ENCODE results near the gene OR8G1.
"Not testable (repeated sequence)": the region's sequence is repeated elsewhere in the genome, so short reads cannot be mapped to it uniquely, and the experiment has no call there.

Gene OR8G1, protein sequence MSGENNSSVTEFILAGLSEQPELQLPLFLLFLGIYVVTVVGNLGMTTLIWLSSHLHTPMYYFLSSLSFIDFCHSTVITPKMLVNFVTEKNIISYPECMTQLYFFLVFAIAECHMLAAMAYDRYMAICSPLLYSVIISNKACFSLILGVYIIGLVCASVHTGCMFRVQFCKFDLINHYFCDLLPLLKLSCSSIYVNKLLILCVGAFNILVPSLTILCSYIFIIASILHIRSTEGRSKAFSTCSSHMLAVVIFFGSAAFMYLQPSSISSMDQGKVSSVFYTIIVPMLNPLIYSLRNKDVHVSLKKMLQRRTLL

DNA sequence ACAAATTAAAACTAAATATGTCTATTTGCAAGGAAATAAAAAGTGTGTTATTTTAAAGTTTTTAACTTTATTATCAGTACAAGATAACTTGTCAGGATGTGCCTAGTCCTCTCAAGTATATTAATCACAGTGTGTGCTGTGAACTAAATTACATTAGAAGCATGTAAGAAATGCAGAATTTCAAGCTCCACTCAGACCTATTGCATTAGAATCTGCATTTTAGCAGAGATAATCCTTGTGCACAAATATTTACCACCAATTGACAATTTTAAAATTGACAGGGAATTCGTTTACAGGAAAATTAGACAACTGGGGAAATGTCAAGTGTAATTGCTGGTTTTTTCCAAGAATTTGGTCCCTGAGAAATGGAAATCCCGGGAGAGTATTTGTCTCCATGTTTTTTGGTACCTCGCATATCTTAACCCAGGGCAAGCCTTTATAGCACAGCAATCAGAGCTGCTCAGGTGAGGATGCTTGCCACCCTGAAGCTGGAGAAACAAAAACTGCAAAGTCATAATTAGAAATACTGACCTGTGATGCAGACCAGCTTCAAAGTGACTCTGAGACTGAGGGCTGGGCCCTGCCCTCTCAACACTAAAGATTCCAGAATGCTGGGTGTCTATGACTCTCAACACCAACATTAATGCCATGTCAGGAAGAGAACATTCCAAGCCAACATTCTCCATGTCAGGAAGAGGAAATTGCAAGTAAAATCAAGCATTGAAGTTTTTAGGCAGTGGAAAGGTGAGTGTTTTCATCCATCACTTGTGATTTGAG is at the start of gene OR8G1:
Gene OR8G1 (plus strand): TSS at position 475 of the 777 bp plus-strand sequence. CDS start 8,581 bp downstream, outside the sequence.
- DNase-seq (ENCODE audit: low spot score): no peak

DNA sequence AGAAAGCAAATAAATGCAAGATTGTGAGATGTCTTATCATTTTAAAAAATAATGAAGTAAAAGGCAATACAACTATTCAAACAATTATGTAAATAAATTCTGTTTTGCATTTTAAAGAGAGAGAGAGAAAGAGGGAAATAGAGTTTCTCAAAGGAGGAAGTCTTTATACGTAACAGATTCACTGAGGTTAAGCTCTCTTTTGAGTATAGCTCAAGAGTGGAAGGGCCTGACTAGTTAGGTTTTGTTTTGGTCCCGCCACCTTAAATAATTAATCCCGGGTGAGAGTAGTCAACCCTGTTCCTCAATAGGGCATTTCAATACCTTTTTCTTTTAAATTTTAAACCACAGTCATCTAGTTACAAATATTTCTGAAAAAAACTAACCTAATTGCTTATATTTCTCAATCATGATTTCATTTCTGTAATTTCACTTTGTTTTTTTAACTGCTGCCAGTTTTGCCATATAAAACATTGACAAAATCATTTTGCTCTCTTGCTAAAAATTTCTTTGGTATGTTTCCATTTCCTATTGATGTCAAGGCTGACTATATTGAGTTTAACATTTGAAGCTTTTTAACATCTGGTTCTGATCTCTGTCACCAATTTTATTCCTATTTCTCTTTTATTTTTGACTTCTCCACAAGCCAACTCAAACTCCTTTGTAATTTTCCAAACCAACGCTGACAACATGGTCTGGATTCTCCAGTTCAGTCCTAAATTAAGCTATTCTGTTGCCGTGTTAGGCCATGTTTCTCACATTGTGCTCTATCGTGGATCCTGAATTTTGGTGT is 47.5 kb upstream of the OR8G1 start:
- DNase-seq (ENCODE audit: low spot score): no peak

DNA sequence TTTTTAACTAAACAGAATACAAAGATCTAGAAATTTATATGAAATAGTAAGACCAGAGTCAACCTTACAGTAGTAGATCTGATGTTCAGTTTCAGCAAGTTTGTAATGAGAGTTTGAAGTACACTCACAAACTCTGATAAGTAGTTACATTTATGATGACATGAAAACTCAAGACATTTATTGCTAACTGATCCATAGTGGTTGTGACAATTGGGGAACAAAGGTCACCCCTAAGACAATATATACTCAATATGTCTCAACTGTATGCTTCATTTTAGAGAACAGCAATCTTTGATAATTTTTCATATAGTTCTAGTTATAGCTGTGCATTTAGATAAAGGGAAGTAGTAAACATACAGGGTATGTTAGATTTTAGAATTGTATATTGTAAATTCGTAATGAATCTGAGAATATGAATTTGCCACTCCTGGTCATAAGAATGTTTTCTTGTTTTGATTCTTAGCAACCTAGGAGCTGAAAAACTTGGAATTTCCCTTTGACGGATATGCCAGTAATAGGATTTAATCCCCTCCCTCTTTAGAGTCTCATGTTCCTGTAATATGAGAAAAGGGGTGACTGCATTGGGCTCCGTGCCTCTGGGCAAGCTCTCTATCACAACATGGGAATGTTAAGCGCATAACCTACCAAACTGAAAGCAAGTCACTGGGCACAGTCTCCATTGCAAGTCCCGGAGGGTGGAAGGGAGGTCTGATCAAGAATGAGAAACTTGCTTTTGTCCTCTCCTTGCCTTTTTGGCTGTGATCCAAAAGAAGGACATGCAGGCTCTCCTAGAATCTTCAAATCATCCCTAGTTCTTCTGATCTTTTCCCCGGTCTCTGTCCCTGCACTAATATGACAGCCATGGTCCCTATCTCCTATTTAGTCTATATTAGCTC is 46.4 kb upstream of the OR8G1 start:
- peak; percentile 8 for DNase-seq (ENCODE audit: low spot score)

DNA sequence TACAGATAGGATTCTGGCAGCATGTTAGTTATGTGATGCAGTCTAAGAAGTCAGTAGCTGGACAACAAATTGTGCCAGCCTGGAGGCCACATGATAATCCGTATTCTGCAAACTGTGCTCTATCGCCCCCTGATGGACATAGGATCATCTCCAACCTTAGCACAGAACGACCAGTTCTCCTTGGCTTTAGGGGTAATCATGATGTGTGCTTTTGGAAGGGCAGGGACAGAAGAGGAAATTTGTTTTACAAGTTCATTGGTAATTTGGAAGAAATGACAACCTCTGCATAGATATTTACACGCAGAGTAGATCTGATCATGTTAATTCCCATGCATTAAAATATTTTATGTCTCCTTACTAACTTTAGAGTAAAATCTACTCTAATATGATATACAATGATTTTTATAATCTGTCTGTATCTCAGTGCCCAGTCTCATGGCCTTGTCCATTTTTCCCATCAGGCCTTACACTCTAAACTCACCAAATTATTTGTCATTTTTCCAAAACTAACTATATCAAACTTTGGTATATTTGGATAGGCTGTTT is 45.6 kb upstream of the OR8G1 start:
- DNase-seq (ENCODE audit: low spot score): peak; percentile 61

DNA sequence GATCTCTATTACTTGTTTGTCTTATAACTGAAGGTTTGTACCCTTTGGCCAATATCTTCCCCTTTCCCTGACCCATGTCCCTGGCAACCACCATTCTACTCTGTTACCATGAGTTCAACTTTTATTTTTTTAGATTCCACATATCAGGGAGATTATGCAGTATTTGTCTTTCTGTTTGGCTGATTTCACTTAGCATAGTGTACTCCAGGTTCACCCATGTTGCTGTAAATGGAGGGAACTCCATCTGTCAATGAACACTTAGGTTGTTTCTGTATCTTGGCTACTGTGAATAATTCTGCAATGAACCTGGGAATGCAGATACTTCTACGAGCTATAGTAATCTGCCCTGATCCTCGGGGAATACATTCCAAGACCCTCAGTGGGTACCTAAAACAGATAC is 42.9 kb upstream of the OR8G1 start:
- no peak for DNase-seq (ENCODE audit: low spot score)

DNA sequence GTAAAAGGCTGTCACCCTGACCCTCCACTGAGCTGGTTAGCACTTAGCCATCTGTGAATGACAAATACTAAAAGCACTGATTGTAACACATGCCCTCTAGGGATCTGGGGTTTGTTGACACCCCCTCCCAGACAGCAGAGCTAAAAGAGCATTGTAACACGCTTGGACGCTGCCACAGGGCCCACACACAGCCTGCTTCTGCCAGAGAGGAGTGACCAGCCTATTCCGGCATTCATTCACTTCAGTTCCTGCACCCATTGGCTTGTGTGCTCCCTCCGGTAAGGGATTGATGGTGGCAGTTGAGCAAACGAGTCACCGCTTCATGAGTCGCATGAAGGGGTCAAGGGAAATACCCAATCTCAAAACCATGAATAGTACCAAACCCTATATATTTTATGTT is 42.0 kb upstream of the OR8G1 start:
- DNase-seq (ENCODE audit: low spot score): no peak

DNA sequence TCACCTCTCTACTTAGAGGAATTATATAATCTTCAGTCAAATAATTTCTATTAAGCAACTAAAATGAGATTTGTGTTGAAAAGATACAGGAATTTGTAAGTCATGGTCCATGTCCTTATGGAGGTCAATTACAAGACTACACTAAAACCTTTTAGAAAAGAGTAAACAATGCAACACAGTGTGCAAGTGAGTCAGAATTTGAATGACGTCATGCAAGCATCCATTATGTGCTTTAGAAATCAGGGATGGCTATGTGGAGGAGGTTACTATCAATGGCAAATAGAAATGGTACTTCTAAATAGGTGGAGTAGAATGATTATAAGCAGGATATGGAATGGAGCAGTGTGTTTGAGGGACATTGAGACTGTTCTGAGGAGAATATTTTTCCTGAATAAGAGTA is 41.2 kb upstream of the OR8G1 start:
- DNase-seq (ENCODE audit: low spot score): no peak

DNA sequence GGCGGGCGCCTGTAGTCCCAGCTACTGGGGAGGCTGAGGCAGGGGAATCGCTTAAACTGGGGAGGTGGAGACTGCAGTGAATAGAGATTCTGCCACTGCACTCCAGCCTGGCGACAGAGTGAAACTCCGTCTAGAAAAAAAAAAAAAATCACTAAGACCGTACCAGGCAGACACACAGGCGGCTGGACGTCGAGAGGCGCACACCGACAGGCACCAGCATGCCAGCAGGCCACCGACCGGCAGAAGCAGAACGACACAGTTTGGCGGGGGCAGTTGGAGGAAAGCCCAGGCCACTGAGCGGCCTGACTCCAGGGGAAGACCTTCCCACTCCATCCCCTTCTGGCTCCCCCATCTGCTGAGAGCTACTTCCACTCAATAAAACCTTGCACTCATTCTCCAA is 40.2 kb upstream of the OR8G1 start:
- no peak for DNase-seq (ENCODE audit: low spot score)

DNA sequence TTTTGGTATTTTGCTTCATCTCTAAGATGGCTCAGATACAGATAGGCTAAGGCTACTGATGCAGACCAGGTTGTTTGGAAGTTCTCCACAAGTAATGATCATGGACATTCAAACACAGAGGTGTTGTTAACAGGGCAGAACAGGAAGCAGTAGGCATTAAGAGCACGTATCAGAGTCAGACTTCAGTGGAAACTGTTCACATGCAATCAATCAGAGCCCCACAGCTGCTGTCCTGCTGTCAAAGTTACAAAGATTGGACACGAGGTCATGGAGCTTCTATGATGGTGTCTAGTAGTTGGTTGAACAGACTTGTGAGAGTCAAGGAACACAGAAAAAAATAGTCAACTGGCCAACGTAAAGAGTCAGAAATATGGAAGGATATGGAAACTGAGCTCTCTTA is 37.9 kb upstream of the OR8G1 start:
- no peak for DNase-seq (ENCODE audit: low spot score)

DNA sequence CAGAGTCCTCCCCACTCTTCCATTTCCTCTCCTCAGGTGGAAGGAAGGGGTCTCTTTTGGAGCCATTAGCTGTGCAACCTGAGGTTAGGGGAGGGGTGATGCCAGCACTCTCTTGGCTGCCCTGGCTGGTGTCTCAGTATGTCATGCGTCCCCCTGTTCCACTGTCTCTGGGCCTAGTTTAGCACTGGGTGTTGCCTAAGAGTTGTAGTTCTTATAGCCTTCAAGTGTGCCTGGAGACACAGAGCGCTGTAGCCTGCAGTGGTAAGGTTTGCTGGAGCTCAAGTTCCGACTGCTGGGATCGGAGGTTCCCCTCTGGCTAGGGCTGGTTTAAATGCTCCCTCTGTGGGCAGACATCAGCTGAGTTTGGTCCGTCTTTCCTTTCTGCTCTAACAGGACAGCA is 36.9 kb upstream of the OR8G1 start:
- DNase-seq (ENCODE audit: low spot score): no peak

DNA sequence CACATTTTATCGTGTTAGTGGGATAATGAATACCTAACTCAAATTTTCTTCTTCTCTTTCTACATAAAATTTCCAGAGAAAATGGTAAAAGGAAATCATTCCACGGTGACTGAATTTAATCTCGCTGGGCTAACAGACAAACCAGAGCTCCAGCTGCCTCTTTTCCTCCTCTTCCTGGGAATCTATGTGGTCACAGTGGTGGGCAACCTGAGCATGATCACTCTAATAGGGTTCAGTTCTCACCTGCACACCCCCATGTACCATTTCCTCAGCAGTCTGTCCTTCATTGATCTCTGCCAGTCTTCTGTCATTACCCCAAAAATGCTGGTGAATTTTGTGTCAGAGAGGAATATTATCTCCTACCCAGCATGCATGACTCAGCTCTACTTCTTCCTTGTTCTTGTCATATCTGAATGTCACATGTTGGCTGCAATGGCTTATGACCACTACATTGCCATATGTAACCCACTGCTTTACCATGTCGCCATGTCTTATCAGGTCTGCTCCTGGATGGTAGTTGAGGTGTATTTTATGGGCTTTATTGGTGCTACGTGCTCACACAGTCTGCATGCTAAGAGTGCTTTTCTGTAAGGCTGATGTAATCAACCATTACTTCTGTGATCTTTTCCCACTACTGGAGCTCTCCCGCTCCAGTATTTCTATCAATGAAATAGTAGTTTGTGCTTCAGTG is 33.6 kb upstream of the OR8G1 start:
- no peak for DNase-seq (ENCODE audit: low spot score)

DNA sequence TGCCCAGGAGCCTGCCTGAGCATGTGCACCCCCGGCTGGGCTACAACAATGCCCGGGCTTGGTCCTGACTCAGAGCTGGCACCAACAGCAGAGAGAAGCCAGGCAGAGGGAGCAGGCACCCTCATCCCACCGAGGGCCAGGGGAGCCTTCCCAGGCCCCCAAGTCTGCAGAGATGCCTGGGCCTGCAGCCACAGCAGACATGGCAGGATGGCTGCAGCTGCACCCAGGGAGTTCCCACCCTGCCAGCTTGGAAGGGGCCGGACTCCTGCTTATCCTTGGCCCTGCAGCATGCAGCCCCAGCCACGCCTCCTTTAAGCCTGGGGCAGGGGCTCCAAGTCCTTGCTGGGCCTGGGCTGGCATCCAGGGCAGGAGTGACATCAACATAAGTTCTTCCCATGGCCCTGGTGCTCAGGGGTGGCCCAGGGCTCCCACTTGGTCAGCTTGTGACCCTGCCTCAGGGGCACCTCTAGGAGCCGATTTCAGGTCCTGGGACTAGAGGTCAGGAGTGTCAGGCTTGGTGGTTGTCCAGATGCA is 31.0 kb upstream of the OR8G1 start:
- no peak for DNase-seq (ENCODE audit: low spot score)

DNA sequence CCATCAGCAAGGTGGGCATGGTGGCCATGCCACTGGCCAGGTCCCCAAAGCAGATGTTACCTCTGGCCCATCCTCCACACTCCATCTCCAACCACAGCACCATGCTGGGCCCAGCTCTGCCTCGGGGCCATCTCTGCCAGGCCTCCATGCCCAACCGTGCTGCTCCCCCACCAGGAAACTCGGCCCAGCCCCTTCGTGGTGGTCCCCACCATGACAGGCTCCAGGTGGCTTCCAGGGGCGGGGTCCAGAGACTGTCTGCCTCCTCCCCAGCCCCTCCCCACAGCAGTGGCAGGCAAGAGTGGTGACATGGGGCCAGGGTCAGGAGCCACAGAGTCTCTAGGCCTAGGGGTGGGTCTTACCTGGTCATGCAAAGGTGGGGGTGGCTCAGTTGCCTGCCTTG is 30.5 kb upstream of the OR8G1 start:
- DNase-seq (ENCODE audit: low spot score): no peak

DNA sequence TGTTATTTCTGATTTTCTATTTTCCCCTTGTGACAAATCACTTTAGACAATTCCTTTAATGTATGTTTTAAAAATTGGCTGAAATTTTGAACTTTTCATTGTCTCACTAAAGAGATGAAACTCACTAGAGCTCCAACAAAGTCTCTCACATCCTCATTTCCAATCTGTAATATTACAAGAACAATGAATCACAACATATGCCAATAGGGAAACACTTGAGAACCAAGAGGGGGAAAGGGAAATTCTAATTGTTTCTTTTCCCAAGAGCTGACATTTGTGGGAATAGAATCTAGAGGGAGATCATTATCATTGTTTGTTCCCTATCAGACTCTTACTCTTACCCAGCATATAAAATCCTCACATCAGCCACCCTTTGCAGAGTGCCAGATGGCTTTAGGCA is 29.6 kb upstream of the OR8G1 start:
- no peak for DNase-seq (ENCODE audit: low spot score)

DNA sequence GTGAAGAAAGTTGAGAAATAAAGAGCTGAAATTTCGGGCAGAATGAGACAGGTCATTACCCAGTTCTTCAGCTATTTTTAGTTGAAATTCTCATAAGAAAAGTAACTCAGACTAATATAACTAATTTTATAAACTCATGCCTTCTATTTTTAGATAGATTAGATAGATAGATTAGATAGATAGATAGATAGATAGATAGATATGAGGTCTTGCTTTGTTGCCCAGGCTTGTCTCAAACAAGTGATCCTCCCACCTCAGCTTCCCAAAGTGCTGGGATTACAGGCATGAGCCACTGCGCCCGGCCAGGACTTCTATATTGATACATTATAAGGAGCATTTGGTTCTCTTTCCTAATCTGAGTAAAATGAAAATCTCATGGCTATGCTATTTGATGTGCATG is 26.9 kb upstream of the OR8G1 start:
- DNase-seq (ENCODE audit: low spot score): no peak

DNA sequence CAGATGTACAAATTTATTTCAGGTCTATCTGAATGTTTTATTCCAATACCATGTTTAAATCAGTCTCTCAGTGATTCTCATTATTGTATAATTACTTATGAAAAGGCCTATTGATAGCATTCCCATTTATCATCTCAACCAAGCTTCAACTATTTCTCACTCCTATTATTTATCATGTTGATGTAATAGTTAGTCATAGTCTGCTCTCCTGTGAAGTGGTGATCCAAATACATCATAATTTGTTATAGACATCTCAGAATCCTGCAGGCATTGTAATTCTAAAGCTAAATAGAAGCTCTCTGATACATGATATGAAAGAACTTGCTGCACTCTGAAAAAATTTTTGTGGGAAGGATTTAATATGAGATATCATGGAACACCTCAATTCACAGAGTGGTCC is 21.8 kb upstream of the OR8G1 start:
- DNase-seq (ENCODE audit: low spot score): no peak

DNA sequence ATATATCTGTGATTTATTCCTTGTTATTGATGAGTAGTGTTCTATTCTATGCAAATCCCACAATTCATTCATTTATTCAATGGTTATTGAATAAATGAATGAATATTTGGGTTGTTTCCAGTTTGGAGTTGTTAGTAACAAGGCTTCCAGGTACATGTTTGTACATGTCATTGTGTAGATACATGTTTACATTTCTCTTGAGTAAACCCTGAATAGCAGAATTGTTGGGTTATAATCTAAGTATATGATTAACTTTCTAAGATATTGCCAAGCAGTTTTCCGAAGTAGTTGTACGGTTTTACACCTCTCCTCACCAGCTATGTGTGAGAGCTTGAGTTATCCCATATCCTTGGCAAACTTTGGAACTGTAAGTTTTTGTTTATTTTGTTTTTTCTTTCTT is 18.5 kb upstream of the OR8G1 start:
- no peak for DNase-seq (ENCODE audit: low spot score)

DNA sequence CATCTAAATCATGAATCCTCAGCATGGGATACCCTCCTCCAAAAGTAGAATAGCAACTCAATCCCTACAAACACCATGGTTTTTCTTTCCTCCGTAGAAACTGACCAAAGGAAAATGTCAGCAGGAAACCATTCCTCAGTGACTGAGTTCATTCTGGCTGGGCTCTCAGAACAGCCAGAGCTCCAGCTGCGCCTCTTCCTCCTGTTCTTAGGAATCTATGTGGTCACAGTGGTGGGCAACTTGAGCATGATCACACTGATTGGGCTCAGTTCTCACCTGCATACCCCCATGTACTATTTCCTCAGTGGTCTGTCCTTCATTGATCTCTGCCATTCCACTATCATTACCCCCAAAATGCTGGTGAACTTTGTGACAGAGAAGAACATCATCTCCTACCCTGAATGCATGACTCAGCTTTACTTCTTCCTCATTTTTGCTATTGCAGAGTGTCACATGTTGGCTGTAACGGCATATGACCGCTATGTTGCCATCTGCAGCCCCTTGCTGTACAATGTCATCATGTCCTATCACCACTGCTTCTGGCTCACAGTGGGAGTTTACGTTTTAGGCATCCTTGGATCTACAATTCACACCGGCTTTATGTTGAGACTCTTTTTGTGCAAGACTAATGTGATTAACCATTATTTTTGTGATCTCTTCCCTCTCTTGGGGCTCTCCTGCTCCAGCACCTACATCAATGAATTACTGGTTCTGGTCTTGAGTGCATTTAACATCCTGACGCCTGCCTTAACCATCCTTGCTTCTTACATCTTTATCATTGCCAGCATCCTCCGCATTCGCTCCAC is 16.1 kb upstream of the OR8G1 start:
- not testable (repeated sequence) for DNase-seq (ENCODE audit: low spot score)

DNA sequence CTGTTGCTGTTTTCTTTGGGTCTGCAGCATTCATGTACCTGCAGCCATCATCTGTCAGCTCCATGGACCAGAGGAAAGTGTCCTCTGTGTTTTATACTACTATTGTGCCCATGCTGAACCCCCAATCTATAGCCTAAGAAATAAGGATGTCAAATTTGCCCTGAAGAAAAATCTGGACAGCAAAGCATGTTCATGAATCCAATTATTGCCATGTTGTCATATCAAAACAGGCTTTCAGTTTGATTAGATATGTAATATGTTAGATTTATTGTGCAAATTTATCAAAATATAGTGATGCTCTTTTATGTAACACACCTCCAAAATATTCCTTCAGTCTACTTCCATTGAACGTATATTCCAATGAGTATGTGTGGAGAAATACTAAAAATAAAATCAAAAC is 15.4 kb upstream of the OR8G1 start:
- no peak for DNase-seq (ENCODE audit: low spot score)

DNA sequence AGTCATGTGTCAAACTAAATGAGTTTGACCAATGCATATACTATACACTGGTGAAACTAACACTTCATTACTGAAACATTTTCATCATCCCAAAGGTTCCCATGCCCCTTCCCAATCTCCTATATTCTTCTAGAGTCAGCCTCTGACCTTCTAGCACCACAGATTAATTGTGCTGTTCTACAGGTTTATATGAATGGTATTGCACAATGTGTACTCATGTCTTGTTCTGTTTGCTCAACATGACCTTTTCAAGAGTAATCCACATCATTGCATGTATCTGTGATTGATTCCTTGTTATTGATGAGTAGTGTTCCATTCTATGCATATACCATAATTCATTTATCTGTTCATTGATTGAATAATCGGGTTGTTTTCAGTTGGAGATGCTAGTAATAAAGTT is 7.5 kb upstream of the OR8G1 start:
- DNase-seq (ENCODE audit: low spot score): no peak

Data from AG20443 (cell line).